ENCODE data around the gene NSFL1C.
A peak's percentile ranks its signal among the peaks of the same experiment; 100 is the strongest.

NSFL1C gene

GRCh38 chr20:1440024-1440423, 26.6 kb downstream of the NSFL1C start:
- no peak for TF ChIP-seq CTCF (IDR thresholded peaks at IDR 0.05)
- Histone ChIP-seq H2AFZ (no peak overlapping the region), H3K4me1 (no peaks in the 10 kb centered on the region), H3K79me2 (no peaks in the 10 kb centered on the region), H3K4me3 (ENCODE audit: low read depth, low read length) (no peak overlapping the region), H3K27me3 (ENCODE audit: control insufficient read depth, insufficient read depth, low read length) (no peaks in the 10 kb centered on the region), H3K36me3 (ENCODE audit: control insufficient read depth, insufficient read depth, low read length) (no peaks in the 10 kb centered on the region), H3K4me2 (ENCODE audit: low read length) (no peak overlapping the region), H3K9ac (no peak overlapping the region), H3K27ac (no peak overlapping the region), H3K9me3 (ENCODE audit: control insufficient read depth, low read length) (no peaks in the 10 kb centered on the region)

GRCh38 chr20:1438361-1438760, 28.3 kb downstream of the NSFL1C start:
- Histone ChIP-seq H3K36me3 (ENCODE audit: control insufficient read depth, insufficient read depth, low read length) (no peaks in the 10 kb centered on the region), H3K27me3 (ENCODE audit: control insufficient read depth, insufficient read depth, low read length) (no peaks in the 10 kb centered on the region), H3K4me3 (ENCODE audit: low read depth, low read length) (no peak overlapping the region), H3K4me1 (no peaks in the 10 kb centered on the region), H2AFZ (no peak overlapping the region), H3K27ac (no peak overlapping the region), H3K9ac (no peak overlapping the region), H3K79me2 (no peaks in the 10 kb centered on the region), H3K9me3 (ENCODE audit: control insufficient read depth, low read length) (no peaks in the 10 kb centered on the region), H3K4me2 (ENCODE audit: low read length) (no peak overlapping the region)
- TF ChIP-seq CTCF (IDR thresholded peaks at IDR 0.05), result no peak

- no peaks in the 10 kb centered on the region for H3K36me3 ChIP-seq (ENCODE audit: control insufficient read depth, insufficient read depth, low read length)
- no peak overlapping the region for H3K4me2 ChIP-seq (ENCODE audit: low read length)
- no peak overlapping the region for H3K9ac ChIP-seq
- no peaks in the 10 kb centered on the region for H3K27me3 ChIP-seq (ENCODE audit: control insufficient read depth, insufficient read depth, low read length)
- no peak overlapping the region for H3K27ac ChIP-seq
- H3K9me3 ChIP-seq (ENCODE audit: control insufficient read depth, low read length), result no peaks in the 10 kb centered on the region
- H3K4me3 ChIP-seq (ENCODE audit: low read depth, low read length), result no peak overlapping the region
- H2AFZ ChIP-seq, result no peak overlapping the region
- no peaks in the 10 kb centered on the region for H3K4me1 ChIP-seq
- H3K79me2 ChIP-seq, result no peaks in the 10 kb centered on the region
- TF ChIP-seq CTCF (IDR thresholded peaks at IDR 0.05), result peak; percentile 85
Measured at GRCh38 chr20:1437235-1437904, 29.3 kb downstream of the NSFL1C start.

- no peaks in the 10 kb centered on the region for H3K27me3 ChIP-seq (ENCODE audit: control insufficient read depth, insufficient read depth, low read length)
- H3K27ac ChIP-seq, result no peak overlapping the region
- TF ChIP-seq CTCF (IDR thresholded peaks at IDR 0.05), result no peak
- H3K9ac ChIP-seq, result no peak overlapping the region
- H3K4me3 ChIP-seq (ENCODE audit: low read depth, low read length), result no peak overlapping the region
- no peaks in the 10 kb centered on the region for H3K9me3 ChIP-seq (ENCODE audit: control insufficient read depth, low read length)
- H3K79me2 ChIP-seq, result no peaks in the 10 kb centered on the region
- H3K4me2 ChIP-seq (ENCODE audit: low read length), result no peak overlapping the region
- no peak overlapping the region for H2AFZ ChIP-seq
- H3K36me3 ChIP-seq (ENCODE audit: control insufficient read depth, insufficient read depth, low read length), result no peaks in the 10 kb centered on the region
- no peaks in the 10 kb centered on the region for H3K4me1 ChIP-seq
Measured at GRCh38 chr20:1436263-1436662, 30.4 kb downstream of the NSFL1C start.

- TF ChIP-seq CTCF (IDR thresholded peaks at IDR 0.05), result no peak
- no peak overlapping the region for H2AFZ ChIP-seq
- H3K9me3 ChIP-seq (ENCODE audit: control insufficient read depth, low read length), result no peaks in the 10 kb centered on the region
- no peaks in the 10 kb centered on the region for H3K79me2 ChIP-seq
- no peak overlapping the region for H3K27ac ChIP-seq
- H3K36me3 ChIP-seq (ENCODE audit: control insufficient read depth, insufficient read depth, low read length), result no peaks in the 10 kb centered on the region
- H3K4me1 ChIP-seq, result no peaks in the 10 kb centered on the region
- H3K4me2 ChIP-seq (ENCODE audit: low read length), result no peak overlapping the region
- H3K9ac ChIP-seq, result no peak overlapping the region
- no peak overlapping the region for H3K4me3 ChIP-seq (ENCODE audit: low read depth, low read length)
- no peaks in the 10 kb centered on the region for H3K27me3 ChIP-seq (ENCODE audit: control insufficient read depth, insufficient read depth, low read length)
Measured at GRCh38 chr20:1435337-1435699, 31.3 kb downstream of the NSFL1C start.
